Purkinje cell (primary cell): ENCODE results near the gene BRIX1. TPM values are rescaled to one million over a fixed set of nuclear protein-coding genes. Genes with fewer than 3 reads are reported as not detected.

Experiments used
- polyA plus RNA-seq: library from polyadenylated mRNA; unstranded; fragments of >200 nt; fragmentation: Nextera tagmentation; gene quantifications from 2 replicates; pipeline ENCODE4 v1.2.1, GENCODE V29; 2014

Gene BRIX1
- polyA plus RNA-seq, result 35.4 and 54.0 TPM in 2 replicates

GRCh38 chr5:34915139-34915855 lies at the start of gene BRIX1, which contains the start of gene RAD1:
BRIX1 (plus strand) TSS chr5:34915711; CDS start chr5:34915739, 28 bp downstream.
RAD1 (minus strand) TSS chr5:34915504; CDS start chr5:34914892, 612 bp downstream.

GRCh38 chr5:34929134-34929719 lies 13.7 kb downstream of the BRIX1 start, which contains the start of gene DNAJC21:
DNAJC21 (plus strand) TSS chr5:34929559; CDS start chr5:34929820, 261 bp downstream.

Other genes starting within 250 kb of the BRIX1 start
- 0.29 and 0.42 TPM in 2 replicates for gene TTC23L, start 76.5 kb upstream of the BRIX1 start, polyA plus RNA-seq
- gene RAD1, start 207 bp upstream of the BRIX1 start, polyA plus RNA-seq, result 20.3 and 25.6 TPM in 2 replicates
- gene DNAJC21, start 13.8 kb downstream of the BRIX1 start, polyA plus RNA-seq, result 22.1 and 25.9 TPM in 2 replicates
- gene AGXT2, start 132.2 kb downstream of the BRIX1 start, polyA plus RNA-seq, result not detected in 2 replicates